KMS-11 (cell line): ENCODE data around the gene PLAGL2.

ENCODE experiments used
- H2AFZ ChIP-seq: fragments of 200-600 bp; sonication (generic); 2 replicates; pipeline ENCODE4 v1.6.1; 2016; ENCODE audit warnings: antibody characterized with exemption, mixed run types, low read depth
- H3K27ac ChIP-seq: fragments of 200-600 bp; sonication (generic); 2 replicates; pipeline ENCODE4 v1.6.1; 2016; ENCODE audit warnings: mild to moderate bottlenecking, mixed run types
- H3K27me3 ChIP-seq: fragments of 200-600 bp; sonication (generic); 2 replicates; pipeline ENCODE4 v1.6.1; 2017; ENCODE audit warnings: mild to moderate bottlenecking, low read depth, mixed run types, moderate library complexity; ENCODE audit not compliant: insufficient read depth
- H3K36me3 ChIP-seq: fragments of 200-600 bp; sonication (generic); 2 replicates; pipeline ENCODE4 v1.6.1; 2017; ENCODE audit warnings: mild to moderate bottlenecking, mixed run types; ENCODE audit not compliant: insufficient read depth
- H3K4me1 ChIP-seq: fragments of 200-600 bp; sonication (generic); 2 replicates; pipeline ENCODE4 v1.6.1; 2016; ENCODE audit warnings: mild to moderate bottlenecking, low read depth, mixed run types; ENCODE audit not compliant: poor library complexity, severe bottlenecking
- H3K4me2 ChIP-seq: fragments of 200-600 bp; sonication (generic); 2 replicates; pipeline ENCODE4 v1.7.0; 2016; ENCODE audit warnings: mild to moderate bottlenecking, mixed run types
- H3K4me3 ChIP-seq: fragments of 200-600 bp; sonication (generic); IDR thresholded peaks from 2 replicates; pipeline ENCODE4 v1.6.1; 2017; ENCODE audit warnings: low read depth, low read length, mixed read lengths; ENCODE audit not compliant: insufficient read depth
- H3K79me2 ChIP-seq: fragments of 200-600 bp; sonication (generic); 2 replicates; pipeline ENCODE4 v1.6.1; 2016; ENCODE audit warnings: low read depth, mixed run types; ENCODE audit not compliant: insufficient read depth
- H3K9ac ChIP-seq: fragments of 200-600 bp; sonication (generic); 2 replicates; pipeline ENCODE4 v1.6.1; 2016; ENCODE audit warnings: mild to moderate bottlenecking, mixed run types
- H4K20me1 ChIP-seq: fragments of 200-600 bp; sonication (generic); 2 replicates; pipeline ENCODE4 v1.6.1; 2016; ENCODE audit warnings: mild to moderate bottlenecking, mixed run types; ENCODE audit not compliant: insufficient read depth
- TF ChIP-seq, protein P1 (sequence below): fragments of 200-600 bp; sonication (generic); conservative IDR thresholded peaks from 2 replicates; pipeline ENCODE4 v1.6.1; 2017; ENCODE audit warnings: low read depth, mild to moderate bottlenecking, antibody characterized with exemption, low read length, moderate library complexity, mixed read lengths

PLAGL2 gene

DNA sequence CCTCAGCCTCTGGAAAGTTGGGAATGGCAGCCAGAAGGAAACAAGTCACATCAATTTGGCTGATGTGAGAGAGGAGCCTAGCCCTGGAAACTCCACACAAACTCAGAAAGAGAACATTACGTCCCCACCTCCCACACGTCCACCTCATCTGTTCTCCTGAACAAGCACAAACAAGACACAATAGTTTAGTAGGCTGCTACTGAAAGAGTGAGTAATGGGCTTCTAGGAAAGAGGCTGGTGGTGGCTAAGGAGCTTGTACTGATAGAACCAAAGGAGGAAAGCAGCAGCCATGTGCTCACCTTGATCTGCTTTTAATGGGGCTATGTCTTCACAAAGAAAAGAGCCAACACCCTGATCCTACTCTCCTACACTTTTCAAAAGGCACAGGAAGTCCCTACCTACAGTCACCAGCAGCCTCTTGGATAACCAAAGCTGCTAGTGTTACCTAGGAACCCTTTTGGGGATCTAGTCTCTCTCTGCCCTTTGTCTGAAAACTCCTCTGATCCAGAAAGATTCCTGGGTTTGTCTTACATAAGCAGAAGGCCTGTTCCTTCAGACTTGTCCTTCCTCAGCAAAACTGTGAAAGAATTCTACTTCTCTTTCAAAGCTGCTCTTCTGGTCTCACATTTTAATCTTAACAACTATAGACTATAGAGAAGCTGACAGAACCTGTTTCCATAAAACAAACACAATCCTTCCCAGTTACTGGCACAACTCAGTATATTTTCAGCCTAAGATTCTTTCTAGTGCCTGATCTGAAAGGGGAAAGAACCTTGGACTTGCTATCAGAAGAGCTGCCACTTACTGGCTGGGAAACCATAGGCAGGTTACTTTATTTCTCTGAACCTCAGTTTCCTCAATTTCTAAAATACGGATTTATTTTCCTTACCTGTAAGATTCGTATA, 3.1 kb downstream of the PLAGL2 start:
- Histone ChIP-seq H2AFZ (no peak overlapping the region), H3K27me3 (no peaks in the 10 kb centered on the region), H3K4me2 (peak overlapping the region; percentile 95), H3K27ac (no peak overlapping the region), H3K4me1 (peaks cover 48% of the 10 kb centered on the region), H3K4me3 (no peak overlapping the region), H3K36me3 (peaks cover 9% of the 10 kb centered on the region; the same call in 1 of the 2 replicates), H3K79me2 (peaks cover 76% of the 10 kb centered on the region), H4K20me1 (peaks cover 6% of the 10 kb centered on the region; the same call in 1 of the 2 replicates), H3K9ac (no peak overlapping the region)
- TF ChIP-seq, protein P1, sequence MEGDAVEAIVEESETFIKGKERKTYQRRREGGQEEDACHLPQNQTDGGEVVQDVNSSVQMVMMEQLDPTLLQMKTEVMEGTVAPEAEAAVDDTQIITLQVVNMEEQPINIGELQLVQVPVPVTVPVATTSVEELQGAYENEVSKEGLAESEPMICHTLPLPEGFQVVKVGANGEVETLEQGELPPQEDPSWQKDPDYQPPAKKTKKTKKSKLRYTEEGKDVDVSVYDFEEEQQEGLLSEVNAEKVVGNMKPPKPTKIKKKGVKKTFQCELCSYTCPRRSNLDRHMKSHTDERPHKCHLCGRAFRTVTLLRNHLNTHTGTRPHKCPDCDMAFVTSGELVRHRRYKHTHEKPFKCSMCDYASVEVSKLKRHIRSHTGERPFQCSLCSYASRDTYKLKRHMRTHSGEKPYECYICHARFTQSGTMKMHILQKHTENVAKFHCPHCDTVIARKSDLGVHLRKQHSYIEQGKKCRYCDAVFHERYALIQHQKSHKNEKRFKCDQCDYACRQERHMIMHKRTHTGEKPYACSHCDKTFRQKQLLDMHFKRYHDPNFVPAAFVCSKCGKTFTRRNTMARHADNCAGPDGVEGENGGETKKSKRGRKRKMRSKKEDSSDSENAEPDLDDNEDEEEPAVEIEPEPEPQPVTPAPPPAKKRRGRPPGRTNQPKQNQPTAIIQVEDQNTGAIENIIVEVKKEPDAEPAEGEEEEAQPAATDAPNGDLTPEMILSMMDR = no peak

GRCh38 chr20:32203356-32204204, 4.0 kb downstream of the PLAGL2 start:
- H4K20me1 ChIP-seq = peaks cover 6% of the 10 kb centered on the region; the same call in 1 of the 2 replicates
- peaks cover 68% of the 10 kb centered on the region for H3K79me2 ChIP-seq
- H2AFZ ChIP-seq = no peak overlapping the region
- peaks cover 39% of the 10 kb centered on the region for H3K4me1 ChIP-seq
- H3K27me3 ChIP-seq = no peaks in the 10 kb centered on the region
- H3K27ac ChIP-seq = no peak overlapping the region
- TF ChIP-seq, protein P1 = no peak
- H3K4me3 ChIP-seq = no peak overlapping the region
- H3K36me3 ChIP-seq = peaks cover 9% of the 10 kb centered on the region; the same call in 1 of the 2 replicates
- H3K9ac ChIP-seq = no peak overlapping the region
- H3K4me2 ChIP-seq = peak overlapping the region; percentile 11; the same call in 1 of the 2 replicates

DNA sequence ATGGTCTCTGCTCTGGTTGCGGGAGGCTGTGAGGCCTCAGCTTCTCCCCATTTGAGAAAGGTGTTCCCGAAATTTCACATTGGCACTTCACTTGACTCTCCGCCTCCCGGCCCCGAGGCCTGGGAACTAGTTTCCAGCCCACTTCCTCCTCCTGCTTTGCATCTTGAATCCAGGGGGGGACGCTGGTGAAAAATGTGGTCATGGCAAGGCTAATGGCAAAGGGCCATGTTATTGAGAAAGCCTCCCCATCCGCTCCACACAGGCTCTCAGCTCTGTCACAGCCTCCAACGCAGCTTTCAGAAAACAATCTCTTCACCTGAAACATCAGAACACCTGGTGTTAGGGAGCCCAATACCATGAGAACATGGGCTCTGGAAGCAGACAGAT, 5.6 kb downstream of the PLAGL2 start:
- H3K4me3 ChIP-seq = no peak overlapping the region
- peaks cover 36% of the 10 kb centered on the region for H3K4me1 ChIP-seq
- H3K4me2 ChIP-seq = no peak overlapping the region
- H2AFZ ChIP-seq = no peak overlapping the region
- H3K79me2 ChIP-seq = peaks cover 54% of the 10 kb centered on the region
- H3K9ac ChIP-seq = no peak overlapping the region
- H3K36me3 ChIP-seq = peaks cover 9% of the 10 kb centered on the region; the same call in 1 of the 2 replicates
- TF ChIP-seq, protein P1 = no peak
- no peak overlapping the region for H3K27ac ChIP-seq
- H3K27me3 ChIP-seq = no peaks in the 10 kb centered on the region
- H4K20me1 ChIP-seq = peaks cover 6% of the 10 kb centered on the region; the same call in 1 of the 2 replicates

- peaks cover 9% of the 10 kb centered on the region; the same call in 1 of the 2 replicates for H3K36me3 ChIP-seq
- no peak overlapping the region for H3K27ac ChIP-seq
These were observed 6.1 kb downstream of the PLAGL2 start for GRCh38 chr20:32201296-32201976.

More at GRCh38 chr20:32201296-32201976, 6.1 kb downstream of the PLAGL2 start:
- Histone ChIP-seq H3K4me1 (peaks cover 35% of the 10 kb centered on the region), H3K9ac (no peak overlapping the region), H3K4me2 (no peak overlapping the region), H3K27me3 (no peaks in the 10 kb centered on the region), H3K4me3 (no peak overlapping the region), H3K79me2 (peaks cover 49% of the 10 kb centered on the region), H4K20me1 (peaks cover 6% of the 10 kb centered on the region; the same call in 1 of the 2 replicates), H2AFZ (no peak overlapping the region)
- TF ChIP-seq, protein P1 = no peak
